ENCODE measurements around the gene AK9.

Gene AK9

GRCh38 chr6:109612268-109612667 is 78.7 kb downstream of the AK9 start:
- Histone ChIP-seq H4K20me1 (ENCODE audit: insufficient read depth, low read length) (no peaks in the 10 kb centered on the region), H3K27me3 (ENCODE audit: insufficient read depth, low read length, poor library complexity) (no peaks in the 10 kb centered on the region), H3K9me3 (ENCODE audit: insufficient read depth, low read length, severe bottlenecking) (no peaks in the 10 kb centered on the region), H3K4me3 (ENCODE audit: low read depth in 1 of 2, low read length in 2 of 2) (no peak overlapping the region), H3K4me2 (ENCODE audit: insufficient read depth, low read length) (no peak overlapping the region), H2AFZ (ENCODE audit: low read depth, low read length) (no peak overlapping the region), H3K36me3 (ENCODE audit: insufficient read depth, low read length) (no peaks in the 10 kb centered on the region), H3K9ac (ENCODE audit: low read depth, low read length) (no peak overlapping the region), H3K4me1 (ENCODE audit: insufficient read depth, low read length) (no peaks in the 10 kb centered on the region), H3K27ac (ENCODE audit: low read length) (no peak overlapping the region), H3K79me2 (ENCODE audit: insufficient read depth, low read length) (no peaks in the 10 kb centered on the region)
- DNase-seq: no peak
- ATAC-seq (ENCODE audit: insufficient read depth, low read depth): no peak
- no peak for TF ChIP-seq CTCF (IDR thresholded peaks at IDR 0.05; ENCODE audit: borderline replicate concordance, extremely low read depth, low read length, poor library complexity, severe bottlenecking)
- TF ChIP-seq EZH2 (IDR thresholded peaks at IDR 0.05; ENCODE audit: borderline replicate concordance, low read depth, low read length, severe bottlenecking): no peak

GRCh38 chr6:109611502-109611901 is 79.5 kb downstream of the AK9 start:
- no peak overlapping the region for H3K27ac ChIP-seq (ENCODE audit: low read length)
- no peaks in the 10 kb centered on the region for H3K79me2 ChIP-seq (ENCODE audit: insufficient read depth, low read length)
- no peak overlapping the region for H3K9ac ChIP-seq (ENCODE audit: low read depth, low read length)
- TF ChIP-seq EZH2 (IDR thresholded peaks at IDR 0.05; ENCODE audit: borderline replicate concordance, low read depth, low read length, severe bottlenecking) (no peak), CTCF (IDR thresholded peaks at IDR 0.05; ENCODE audit: borderline replicate concordance, extremely low read depth, low read length, poor library complexity, severe bottlenecking) (no peak)
- no peak for DNase-seq
- no peaks in the 10 kb centered on the region for H4K20me1 ChIP-seq (ENCODE audit: insufficient read depth, low read length)
- H3K4me1 ChIP-seq (ENCODE audit: insufficient read depth, low read length): peaks cover 2% of the 10 kb centered on the region; the same call in 1 of the 2 replicates
- no peaks in the 10 kb centered on the region for H3K36me3 ChIP-seq (ENCODE audit: insufficient read depth, low read length)
- H3K4me2 ChIP-seq (ENCODE audit: insufficient read depth, low read length): no peak overlapping the region
- no peaks in the 10 kb centered on the region for H3K27me3 ChIP-seq (ENCODE audit: insufficient read depth, low read length, poor library complexity)
- no peak for ATAC-seq (ENCODE audit: insufficient read depth, low read depth)
- no peak overlapping the region for H3K4me3 ChIP-seq (ENCODE audit: low read depth in 1 of 2, low read length in 2 of 2)
- no peaks in the 10 kb centered on the region for H3K9me3 ChIP-seq (ENCODE audit: insufficient read depth, low read length, severe bottlenecking)
- no peak overlapping the region for H2AFZ ChIP-seq (ENCODE audit: low read depth, low read length)

GRCh38 chr6:109610590-109610989 is 80.4 kb downstream of the AK9 start:
- H3K9me3 ChIP-seq (ENCODE audit: insufficient read depth, low read length, severe bottlenecking): no peaks in the 10 kb centered on the region
- TF ChIP-seq EZH2 (IDR thresholded peaks at IDR 0.05; ENCODE audit: borderline replicate concordance, low read depth, low read length, severe bottlenecking): no peak
- no peak for TF ChIP-seq CTCF (IDR thresholded peaks at IDR 0.05; ENCODE audit: borderline replicate concordance, extremely low read depth, low read length, poor library complexity, severe bottlenecking)
- ATAC-seq (ENCODE audit: insufficient read depth, low read depth) (no peak), DNase-seq (no peak)
- H3K4me2 ChIP-seq (ENCODE audit: insufficient read depth, low read length): no peak overlapping the region
- H3K9ac ChIP-seq (ENCODE audit: low read depth, low read length): no peak overlapping the region
- no peaks in the 10 kb centered on the region for H3K27me3 ChIP-seq (ENCODE audit: insufficient read depth, low read length, poor library complexity)
- H3K4me3 ChIP-seq (ENCODE audit: low read depth in 1 of 2, low read length in 2 of 2): no peak overlapping the region
- H3K4me1 ChIP-seq (ENCODE audit: insufficient read depth, low read length): peaks cover 7% of the 10 kb centered on the region; the same call in 1 of the 2 replicates
- no peaks in the 10 kb centered on the region for H3K36me3 ChIP-seq (ENCODE audit: insufficient read depth, low read length)
- H3K27ac ChIP-seq (ENCODE audit: low read length): no peak overlapping the region
- no peak overlapping the region; the same call in 1 of the 2 replicates for H2AFZ ChIP-seq (ENCODE audit: low read depth, low read length)
- H3K79me2 ChIP-seq (ENCODE audit: insufficient read depth, low read length): no peaks in the 10 kb centered on the region
- H4K20me1 ChIP-seq (ENCODE audit: insufficient read depth, low read length): no peaks in the 10 kb centered on the region

- H3K4me2 ChIP-seq (ENCODE audit: insufficient read depth, low read length): no peak overlapping the region
- H3K9ac ChIP-seq (ENCODE audit: low read depth, low read length): no peak overlapping the region
- no peaks in the 10 kb centered on the region for H4K20me1 ChIP-seq (ENCODE audit: insufficient read depth, low read length)
- no peaks in the 10 kb centered on the region for H3K36me3 ChIP-seq (ENCODE audit: insufficient read depth, low read length)
- no peaks in the 10 kb centered on the region for H3K27me3 ChIP-seq (ENCODE audit: insufficient read depth, low read length, poor library complexity)
- DNase-seq (no peak), ATAC-seq (ENCODE audit: insufficient read depth, low read depth) (no peak)
- no peaks in the 10 kb centered on the region for H3K9me3 ChIP-seq (ENCODE audit: insufficient read depth, low read length, severe bottlenecking)
- H3K4me1 ChIP-seq (ENCODE audit: insufficient read depth, low read length): peaks cover 7% of the 10 kb centered on the region; the same call in 1 of the 2 replicates
- H3K79me2 ChIP-seq (ENCODE audit: insufficient read depth, low read length): no peaks in the 10 kb centered on the region
- H2AFZ ChIP-seq (ENCODE audit: low read depth, low read length): no peak overlapping the region
- TF ChIP-seq CTCF (IDR thresholded peaks at IDR 0.05; ENCODE audit: borderline replicate concordance, extremely low read depth, low read length, poor library complexity, severe bottlenecking): no peak
- no peak for TF ChIP-seq EZH2 (IDR thresholded peaks at IDR 0.05; ENCODE audit: borderline replicate concordance, low read depth, low read length, severe bottlenecking)
- H3K4me3 ChIP-seq (ENCODE audit: low read depth in 1 of 2, low read length in 2 of 2): no peak overlapping the region
- no peak overlapping the region for H3K27ac ChIP-seq (ENCODE audit: low read length)
These were observed 81.3 kb downstream of the AK9 start for GRCh38 chr6:109609737-109610136.

Measured in DND-41 (cell line).